ELF-1 (cell line): Measurements from ENCODE around the gene PRKACB.
"Not testable (repeated sequence)": the region's sequence is repeated elsewhere in the genome, so short reads cannot be mapped to it uniquely, and the experiment has no call there.

Source experiments
- DNase-seq: peaks from one replicate; pipeline ENCODE4 v3.0.0-alpha.2; 2016; ENCODE audit warnings: low read depth, low spot score

Gene PRKACB

DNA sequence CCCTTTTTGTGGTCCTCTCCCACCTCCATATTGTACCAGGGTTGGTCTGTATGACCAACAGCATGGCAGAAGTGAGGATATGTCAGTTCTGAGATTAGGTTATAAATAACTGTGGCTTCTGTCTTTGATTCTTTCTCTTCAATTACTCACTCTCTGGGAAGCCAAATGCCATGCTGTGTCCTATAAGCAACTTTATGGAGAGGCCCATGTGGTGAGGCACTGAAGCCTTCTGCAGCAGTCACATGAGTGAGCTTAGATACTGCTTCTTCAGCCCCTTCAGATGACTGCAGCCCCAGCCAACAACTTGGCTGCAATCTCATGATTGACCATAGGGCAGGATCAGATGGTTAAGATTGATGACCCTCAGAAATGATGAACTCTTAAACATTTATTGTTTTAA lies 123.4 kb downstream of the PRKACB start:
- DNase-seq = no peak

DNA sequence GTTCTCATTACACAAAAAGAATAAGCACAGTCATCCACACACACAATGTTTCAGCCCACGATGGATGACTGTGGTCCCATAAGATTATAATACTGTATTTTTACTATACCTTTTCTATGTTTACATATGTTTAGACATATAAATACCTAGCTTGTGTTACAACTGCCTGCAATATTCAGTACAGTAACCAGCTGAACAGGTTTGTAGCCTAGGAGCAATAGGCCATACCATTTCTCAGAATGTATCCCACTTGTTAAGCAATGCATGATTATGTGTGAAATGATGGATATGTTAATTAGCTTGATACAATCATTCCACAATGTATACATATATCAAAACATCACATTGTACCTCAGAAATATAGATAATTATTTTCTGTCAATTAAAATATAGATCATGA lies 124.3 kb downstream of the PRKACB start:
- no peak for DNase-seq

DNA sequence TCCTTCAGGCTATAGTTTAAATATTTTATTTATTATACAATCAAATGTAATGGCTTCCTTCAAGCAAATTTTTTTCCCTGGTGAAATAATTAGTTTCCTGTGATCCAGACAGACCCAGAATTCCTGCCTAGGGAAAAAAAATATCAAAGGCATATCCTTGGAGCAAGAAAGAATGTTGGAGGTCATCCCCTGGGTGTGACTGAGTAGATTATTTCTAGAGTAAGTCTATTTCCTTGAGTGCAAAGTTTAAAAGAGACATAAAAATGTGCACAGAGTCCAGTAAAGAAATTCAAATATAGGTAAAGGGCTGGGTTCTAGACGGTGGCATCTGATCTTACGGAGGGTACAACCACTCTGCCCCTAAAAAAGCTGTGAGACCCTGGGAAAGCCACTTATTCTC lies 125.2 kb downstream of the PRKACB start:
- no peak for DNase-seq

DNA sequence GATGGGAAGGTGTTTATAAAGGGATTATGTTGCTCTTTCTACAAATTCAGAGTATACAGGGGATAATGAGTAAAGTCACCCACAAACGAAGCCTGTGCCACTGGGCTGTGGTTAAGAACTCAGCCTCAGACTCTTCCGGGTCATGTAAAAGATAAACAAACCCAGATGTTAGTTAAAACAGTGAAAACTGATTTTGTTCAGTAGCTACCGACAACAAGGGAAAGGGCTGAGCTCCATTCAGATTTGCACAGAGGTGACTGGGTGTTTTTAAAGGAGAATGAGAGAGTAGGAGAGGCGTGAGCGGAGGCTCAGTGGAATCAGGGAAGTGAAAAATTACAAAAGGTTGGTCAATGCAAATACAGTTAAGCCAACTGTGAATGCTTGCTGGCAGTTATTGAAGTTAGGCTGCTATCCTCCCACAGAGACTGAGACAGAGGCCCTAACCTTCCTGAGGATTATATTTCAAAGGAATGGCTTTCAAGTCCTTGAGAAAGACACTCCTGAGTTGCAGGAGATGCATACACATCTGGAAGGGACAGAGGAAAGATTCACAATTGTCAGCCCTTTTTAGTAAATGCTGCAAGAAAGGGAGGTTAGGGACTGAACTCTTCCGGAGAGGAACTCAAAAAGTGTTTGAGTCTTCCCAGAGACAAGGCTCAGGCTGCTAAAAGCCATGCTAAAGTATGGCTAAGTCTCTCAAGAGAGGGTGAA lies 127.5 kb downstream of the PRKACB start:
- peak; percentile 11 for DNase-seq

DNA sequence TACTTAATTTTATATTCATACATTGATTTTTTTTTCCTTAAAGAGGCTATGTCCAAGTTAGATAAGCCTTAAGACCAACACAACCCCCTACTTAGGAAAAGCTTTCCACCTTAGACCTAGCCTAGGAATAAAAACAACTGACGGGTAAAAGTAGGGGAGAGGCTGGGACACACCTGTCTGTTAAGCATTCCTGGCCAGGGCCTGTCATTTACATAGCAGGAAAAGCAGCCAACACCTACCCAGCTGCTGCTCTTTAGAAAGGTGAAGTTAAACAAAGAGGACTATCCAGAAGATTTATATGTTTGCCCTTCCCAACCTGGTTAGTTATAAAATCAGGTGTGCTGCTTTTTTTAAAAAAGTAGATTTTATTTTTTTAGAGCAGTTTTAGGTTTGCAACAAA lies 128.3 kb downstream of the PRKACB start:
- peak; percentile 9 for DNase-seq

DNA sequence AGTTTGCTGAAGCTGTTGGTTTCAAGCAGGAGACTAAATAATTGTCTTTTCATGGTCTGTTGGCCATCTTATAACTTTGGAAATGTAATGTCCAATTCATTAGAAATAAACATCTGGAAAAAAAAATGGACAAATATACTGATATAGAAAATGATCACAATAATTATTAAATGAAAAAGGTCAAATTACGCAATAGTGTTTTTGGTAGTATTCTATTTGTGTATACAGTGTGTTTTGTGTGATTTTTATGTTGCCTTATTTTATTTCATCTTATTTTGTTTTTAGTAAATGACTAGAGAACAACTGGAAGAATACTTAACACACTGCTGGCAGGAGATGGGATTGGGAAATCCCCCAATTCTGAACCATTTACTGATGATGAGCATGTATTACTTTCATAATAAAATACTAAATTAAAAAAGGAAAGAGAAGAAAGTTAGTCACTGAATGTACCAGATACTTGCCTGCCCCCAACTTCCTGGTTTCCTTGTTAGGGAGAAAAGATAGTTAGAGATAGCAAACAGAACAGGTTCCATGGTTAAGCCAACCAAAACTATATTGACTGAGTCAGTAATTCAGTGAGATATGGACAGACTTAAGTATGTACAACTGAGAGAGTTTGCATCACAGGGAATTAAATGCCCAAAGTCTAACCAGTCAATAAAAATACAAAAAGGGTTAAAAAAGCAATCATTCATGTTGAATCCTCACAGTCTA lies 133.4 kb downstream of the PRKACB start:
- DNase-seq = no peak

DNA sequence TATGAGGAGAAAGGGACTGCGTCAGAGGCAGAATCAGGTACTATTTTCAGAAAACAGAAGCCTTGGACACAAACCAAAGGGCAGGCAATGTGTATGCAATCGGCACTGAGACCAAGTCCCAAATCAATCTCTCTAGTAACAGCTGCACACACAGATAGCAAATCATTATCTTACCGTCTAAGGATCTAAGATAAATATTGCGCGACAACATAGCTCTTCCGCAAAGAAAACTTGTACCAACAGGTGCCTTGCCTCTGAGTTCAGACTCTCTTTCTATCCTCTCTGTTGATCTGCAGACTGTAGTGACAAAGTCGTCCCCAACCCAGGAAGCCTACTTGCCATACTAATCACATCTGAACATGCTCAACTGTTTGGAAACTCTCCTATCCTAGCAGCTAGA lies 134.8 kb downstream of the PRKACB start:
- no peak for DNase-seq

DNA sequence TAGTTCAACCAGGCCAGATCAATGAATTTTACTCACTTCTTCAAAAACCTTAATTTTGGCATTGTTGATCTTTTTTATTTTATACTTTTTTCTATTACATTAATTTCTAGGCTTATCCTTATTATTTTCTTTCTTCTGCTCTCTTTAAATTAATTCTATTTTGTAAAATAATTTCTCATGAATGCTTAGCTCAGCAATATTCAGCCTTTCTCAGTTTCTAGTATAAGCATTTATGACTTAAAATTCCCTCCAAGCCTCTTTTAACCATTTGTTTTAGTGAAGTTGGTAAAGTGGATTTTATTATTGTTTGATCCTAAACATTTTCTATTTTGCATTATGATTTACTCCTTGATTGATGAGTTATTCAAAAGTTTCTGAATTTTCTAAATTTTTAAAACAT lies 136.8 kb downstream of the PRKACB start:
- DNase-seq = no peak

DNA sequence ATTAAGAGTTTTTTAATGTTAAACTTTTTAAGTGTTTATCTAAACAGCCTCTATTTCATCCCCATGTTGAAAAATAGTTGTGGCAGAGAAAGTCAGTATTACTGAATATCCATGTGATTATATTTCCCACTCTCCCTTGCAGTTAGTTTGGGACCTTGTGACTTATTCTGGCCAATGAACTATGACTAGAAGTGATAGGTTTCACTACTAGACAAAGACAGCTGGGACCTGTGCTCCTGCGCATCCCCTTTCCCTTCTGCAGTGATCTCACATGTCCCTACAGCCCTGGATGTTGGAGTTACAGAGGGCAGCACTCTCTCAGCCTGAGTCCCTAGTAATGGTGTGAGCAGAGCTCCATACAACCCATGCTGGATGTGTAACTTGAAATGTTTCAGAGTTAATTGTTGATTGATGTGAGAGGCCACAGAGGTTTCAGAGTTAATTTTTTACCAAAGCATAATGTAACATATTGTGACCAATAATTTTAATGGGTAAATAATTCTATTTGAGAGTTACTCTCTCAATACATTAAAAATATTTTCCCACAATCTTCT lies 138.8 kb downstream of the PRKACB start:
- DNase-seq = no peak

DNA sequence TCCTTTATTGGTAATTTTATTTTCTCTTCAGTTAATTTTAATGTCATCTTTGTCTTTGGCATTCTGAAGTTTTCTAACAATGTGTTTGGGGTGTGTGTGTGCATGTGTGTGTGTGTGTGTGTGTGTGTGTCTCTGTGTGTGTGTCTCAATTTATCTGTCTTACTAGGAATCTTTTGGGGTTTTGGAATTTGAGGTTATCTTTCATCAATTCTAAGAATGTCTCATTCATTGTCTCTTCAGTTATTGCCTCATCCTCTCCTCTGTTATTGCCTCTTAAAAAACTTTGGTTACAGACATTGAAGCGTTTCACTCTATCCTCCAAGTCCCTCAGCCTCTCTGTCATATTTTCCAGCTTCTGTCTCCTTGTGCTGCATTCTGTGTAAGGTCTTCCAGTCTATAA lies 139.3 kb downstream of the PRKACB start:
- DNase-seq = no peak

DNA sequence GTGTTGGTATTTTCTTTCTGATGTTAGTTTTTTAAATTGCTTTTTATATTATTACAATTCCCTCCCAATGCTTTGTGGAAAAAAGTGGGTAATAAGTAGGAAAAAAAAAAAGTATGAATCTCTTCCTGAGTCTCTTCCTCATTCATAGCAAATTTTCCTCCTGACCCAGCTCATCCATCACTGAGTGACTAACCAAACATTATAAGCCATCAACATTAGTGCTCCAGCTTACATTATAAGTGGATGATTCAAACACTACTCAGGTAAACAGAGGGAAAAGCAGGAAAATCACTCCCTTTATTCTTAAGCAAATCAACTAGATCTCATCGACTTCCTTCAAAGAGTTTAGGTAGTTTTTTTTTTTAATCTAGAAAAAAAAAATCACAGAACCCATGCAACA lies 142.0 kb downstream of the PRKACB start:
- DNase-seq = no peak

DNA sequence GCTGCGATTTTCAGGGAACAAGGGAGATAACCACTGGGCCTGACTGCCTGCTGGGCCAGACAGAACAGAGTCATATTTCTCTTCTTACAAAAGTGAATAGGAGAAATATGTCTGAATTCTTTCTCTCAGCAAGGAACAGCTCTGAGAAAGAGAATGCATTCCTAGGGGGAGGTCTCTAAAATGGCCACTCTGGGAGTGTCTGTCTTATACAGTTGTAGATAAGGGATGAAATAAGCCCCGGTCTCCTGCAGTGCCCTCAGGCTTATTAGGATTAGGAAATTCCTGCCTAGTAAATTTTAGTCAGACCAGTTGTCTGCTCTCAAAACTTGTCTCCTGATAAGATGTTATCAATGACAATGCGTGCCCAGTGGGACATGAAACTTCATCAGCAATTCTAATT lies 143.3 kb downstream of the PRKACB start:
- DNase-seq = not testable (repeated sequence)
